T-helper 2 cell treated with Interferon-gamma antibody and Interleukin-4, amounts not matched to agents 5 μg/mL and 100 μg/mL, for 36 hours (primary cell): Measurements from ENCODE around the gene BACE2.
"Not testable (repeated sequence)": the region's sequence is repeated elsewhere in the genome, so short reads cannot be mapped to it uniquely, and the experiment has no call there.

ENCODE experiments used
- DNase-seq: peaks from one replicate; pipeline ENCODE4 v3.0.0; 2021; ENCODE audit warnings: low spot score
- H3K27ac Mint-ChIP-seq: one replicate; pipeline ENCODE4 v1.8.0; 2021; ENCODE audit warnings: mild to moderate bottlenecking, mixed read lengths
- H3K27me3 Mint-ChIP-seq: one replicate; pipeline ENCODE4 v1.8.0; 2021; ENCODE audit warnings: low read depth, mixed read lengths
- H3K36me3 Mint-ChIP-seq: one replicate; pipeline ENCODE4 v1.8.0; 2021; ENCODE audit warnings: low read depth, mixed read lengths
- H3K4me1 Mint-ChIP-seq: one replicate; pipeline ENCODE4 v1.8.0; 2021; ENCODE audit warnings: low read depth, mixed read lengths
- H3K4me3 Mint-ChIP-seq: one replicate; pipeline ENCODE4 v1.8.0; 2022; ENCODE audit warnings: mild to moderate bottlenecking, moderate library complexity, mixed read lengths
- H3K9me3 Mint-ChIP-seq: one replicate; pipeline ENCODE4 v1.8.0; 2021; ENCODE audit warnings: mixed read lengths

BACE2 gene

DNA sequence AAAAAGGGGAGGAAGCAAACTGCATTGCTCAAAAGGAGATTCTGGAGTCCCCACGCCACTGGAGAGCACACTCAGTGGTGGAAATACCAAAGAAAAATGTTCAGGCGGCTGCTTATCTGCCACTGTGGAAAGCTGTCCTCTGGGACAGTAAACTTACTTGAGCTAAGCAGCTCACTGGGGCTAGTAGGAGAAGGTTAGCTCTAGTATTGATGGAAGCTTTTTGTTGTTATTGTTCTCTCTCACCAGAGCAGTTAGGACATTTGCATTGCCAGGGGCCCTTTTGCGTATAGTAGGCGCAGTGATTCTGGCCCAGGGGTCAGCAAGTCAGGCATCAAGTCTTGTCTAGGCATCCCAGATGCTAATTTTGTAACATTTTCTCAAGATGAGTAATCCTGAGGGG, 15.6 kb downstream of the BACE2 start:
- H3K4me1 Mint-ChIP-seq: no peaks in the 10 kb centered on the region
- DNase-seq: no peak
- H3K4me3 Mint-ChIP-seq: no peak overlapping the region
- no peaks in the 10 kb centered on the region for H3K9me3 Mint-ChIP-seq
- no peak overlapping the region for H3K27ac Mint-ChIP-seq
- no peaks in the 10 kb centered on the region for H3K36me3 Mint-ChIP-seq
- peaks cover 2% of the 10 kb centered on the region for H3K27me3 Mint-ChIP-seq

DNA sequence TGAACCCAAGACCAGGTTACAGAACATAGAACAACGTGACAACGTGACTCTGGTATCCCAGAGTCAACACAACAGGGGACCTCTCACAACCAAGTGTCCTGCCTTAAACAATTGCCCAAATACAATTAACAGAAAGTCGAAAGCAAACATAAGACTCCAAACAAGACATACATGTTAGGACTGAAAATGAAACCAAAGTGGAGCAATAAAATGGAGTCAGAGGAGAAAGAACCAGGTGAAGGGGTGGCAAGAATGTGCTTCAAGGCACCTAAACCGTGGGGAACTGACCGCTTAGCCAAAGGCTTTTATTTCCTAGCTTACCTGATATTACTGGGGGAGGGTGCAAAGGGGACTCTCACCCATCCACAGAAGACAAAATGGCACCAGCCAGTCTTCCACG, 17.8 kb downstream of the BACE2 start:
- Mint-ChIP-seq H3K4me3 (no peak overlapping the region), H3K27ac (no peak overlapping the region), H3K9me3 (peaks cover 6% of the 10 kb centered on the region), H3K36me3 (no peaks in the 10 kb centered on the region), H3K4me1 (no peaks in the 10 kb centered on the region), H3K27me3 (peaks cover 2% of the 10 kb centered on the region)
- DNase-seq: no peak

DNA sequence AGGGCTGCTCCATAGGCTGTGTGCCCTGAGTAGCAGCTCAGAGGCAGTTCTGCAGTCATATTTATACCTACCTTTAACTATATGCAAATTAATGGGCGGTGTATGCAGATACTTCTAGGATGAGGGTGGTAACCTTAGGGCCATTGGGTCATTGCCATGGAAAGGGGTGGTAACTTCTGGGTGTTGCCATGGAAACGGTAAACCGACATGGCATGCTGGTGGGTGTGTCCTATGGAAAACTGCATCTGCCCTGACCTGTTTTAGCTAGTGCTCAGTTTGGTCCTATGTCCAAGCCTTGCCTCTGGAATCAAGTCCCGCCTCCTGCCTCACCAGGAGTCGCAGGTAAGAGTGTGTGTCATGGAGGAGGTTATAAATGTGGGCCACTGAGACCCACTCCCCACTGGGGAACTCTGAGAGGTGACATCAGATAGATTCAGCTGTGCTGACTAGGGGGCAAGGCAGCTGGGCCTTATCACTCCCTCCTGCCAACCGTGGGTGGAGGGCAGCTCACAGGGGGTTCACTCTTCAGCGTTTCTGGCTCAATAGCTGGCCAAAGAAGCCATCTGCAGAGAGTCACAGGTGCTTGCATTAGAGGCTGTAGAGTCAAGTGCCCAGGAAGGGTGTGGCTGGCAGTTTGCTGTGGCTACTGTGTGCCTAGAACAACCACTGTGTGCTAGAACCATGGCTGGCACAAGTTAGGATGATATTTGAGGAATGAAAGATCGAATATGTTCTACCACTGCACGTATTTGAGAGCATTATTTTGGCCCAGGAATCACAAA, 19.0 kb downstream of the BACE2 start:
- Mint-ChIP-seq H3K36me3 (no peaks in the 10 kb centered on the region), H3K4me1 (no peaks in the 10 kb centered on the region), H3K27ac (no peak overlapping the region), H3K27me3 (peaks cover 2% of the 10 kb centered on the region), H3K4me3 (no peak overlapping the region), H3K9me3 (peaks cover 6% of the 10 kb centered on the region)
- DNase-seq: no peak

DNA sequence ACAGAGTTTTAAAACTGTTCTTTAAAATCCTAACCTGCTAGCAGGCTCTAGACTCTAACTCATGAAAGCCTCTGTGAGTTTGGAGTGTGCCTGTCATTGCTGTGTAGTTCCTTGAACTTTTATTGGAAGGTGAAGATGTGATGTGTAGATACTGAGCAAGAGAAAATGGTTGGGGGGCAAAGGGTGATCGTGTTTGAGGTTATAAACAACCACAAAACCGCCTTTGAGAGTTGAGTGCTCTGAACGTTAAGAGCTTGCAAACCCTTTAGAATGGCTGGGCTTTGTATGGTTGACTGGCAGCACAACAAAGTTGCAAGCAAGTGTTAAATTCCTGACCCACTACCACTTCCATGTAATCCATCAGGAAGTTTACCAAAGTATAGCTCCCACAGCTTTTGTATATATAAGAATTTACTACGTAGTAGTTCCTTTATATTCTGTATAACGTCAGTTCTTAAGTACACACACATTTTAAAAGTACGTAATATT, 19.6 kb downstream of the BACE2 start:
- H3K36me3 Mint-ChIP-seq: no peaks in the 10 kb centered on the region
- H3K27me3 Mint-ChIP-seq: peaks cover 2% of the 10 kb centered on the region
- no peak for DNase-seq
- H3K4me3 Mint-ChIP-seq: no peak overlapping the region
- no peak overlapping the region for H3K27ac Mint-ChIP-seq
- H3K9me3 Mint-ChIP-seq: peaks cover 6% of the 10 kb centered on the region
- H3K4me1 Mint-ChIP-seq: no peaks in the 10 kb centered on the region

DNA sequence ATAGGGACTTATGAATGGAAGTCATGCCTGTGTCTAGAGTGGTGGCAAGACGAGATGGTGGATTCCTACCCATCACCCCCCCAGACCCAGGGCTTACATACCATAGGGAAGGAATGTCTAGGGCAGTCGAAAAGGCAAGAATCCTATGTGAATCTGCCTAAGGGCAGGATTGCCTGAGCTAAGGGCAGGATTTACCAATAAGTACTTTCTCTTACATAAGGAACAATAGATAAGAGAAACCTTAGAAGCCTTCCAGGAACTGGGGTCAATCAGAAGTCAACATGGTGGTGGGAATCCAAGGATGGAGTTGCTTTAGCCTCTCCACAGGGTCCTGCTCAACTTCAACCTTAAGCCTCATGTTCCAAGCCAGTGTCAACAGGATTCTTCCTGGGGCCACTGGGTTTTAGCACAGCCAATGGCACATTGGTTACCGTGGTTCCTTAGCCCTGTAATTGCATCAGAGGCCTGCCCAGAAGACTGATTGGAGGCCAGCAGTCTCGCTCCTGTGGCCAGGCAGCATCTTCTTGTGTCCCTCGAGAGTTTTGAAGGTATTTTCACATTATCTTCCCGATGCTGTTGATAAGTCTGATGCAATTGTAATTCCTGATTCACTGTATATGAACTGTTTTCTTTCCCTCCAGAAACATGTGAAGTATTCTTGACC, 20.7 kb downstream of the BACE2 start:
- no peaks in the 10 kb centered on the region for H3K4me1 Mint-ChIP-seq
- no peaks in the 10 kb centered on the region for H3K36me3 Mint-ChIP-seq
- H3K27ac Mint-ChIP-seq: no peak overlapping the region
- DNase-seq: no peak
- H3K4me3 Mint-ChIP-seq: no peak overlapping the region
- no peaks in the 10 kb centered on the region for H3K27me3 Mint-ChIP-seq
- peaks cover 6% of the 10 kb centered on the region for H3K9me3 Mint-ChIP-seq

DNA sequence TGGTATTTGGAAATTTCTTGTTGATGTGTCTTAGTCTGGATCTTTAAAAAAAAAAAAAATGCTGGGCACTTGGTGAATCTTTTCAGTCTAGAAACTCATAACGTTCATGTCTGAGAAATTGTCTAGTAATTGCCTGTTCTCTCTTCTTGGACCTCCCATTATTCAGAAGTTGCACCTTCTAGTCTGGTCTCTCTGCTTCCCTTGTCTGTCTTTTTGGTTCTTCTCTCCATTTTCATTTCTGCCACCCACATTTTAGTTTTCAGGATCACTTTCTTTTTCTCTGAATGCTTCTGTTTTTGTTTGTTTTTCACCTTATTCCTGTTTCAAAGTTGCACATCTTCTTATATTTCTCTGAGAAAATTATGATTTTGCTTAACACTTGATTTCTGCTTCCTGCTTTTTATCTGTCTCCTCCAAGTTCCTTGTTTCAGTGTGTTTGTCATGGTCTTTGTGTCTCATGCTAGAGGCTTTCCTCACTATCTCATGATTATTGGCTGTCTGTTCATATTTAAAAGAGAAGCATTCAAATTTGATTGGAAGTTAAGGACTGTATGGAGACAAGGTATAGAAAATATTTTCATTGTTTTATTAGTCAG, 21.3 kb downstream of the BACE2 start:
- Mint-ChIP-seq H3K9me3 (peaks cover 6% of the 10 kb centered on the region), H3K4me3 (no peak overlapping the region), H3K36me3 (no peaks in the 10 kb centered on the region), H3K4me1 (no peaks in the 10 kb centered on the region), H3K27ac (no peak overlapping the region), H3K27me3 (no peaks in the 10 kb centered on the region)
- no peak for DNase-seq

DNA sequence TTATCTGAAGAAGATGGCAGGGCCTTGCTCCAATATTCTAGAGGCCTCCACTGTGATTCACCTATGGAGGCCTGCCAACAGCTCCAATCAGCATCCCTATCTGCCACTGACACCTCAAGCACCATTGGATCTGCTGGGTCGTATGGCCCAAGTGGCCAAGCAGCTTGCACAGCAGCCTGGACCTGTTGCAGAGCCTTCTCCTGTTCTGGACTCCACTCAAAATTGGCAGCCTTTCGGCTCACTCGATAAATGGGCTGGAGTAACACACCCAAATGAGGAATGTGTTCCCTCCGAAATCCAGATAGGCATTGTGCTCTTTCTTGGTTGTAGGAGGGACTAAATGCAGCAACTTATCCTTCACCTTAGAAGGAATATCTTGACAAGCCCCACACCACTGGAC, 24.6 kb downstream of the BACE2 start:
- H3K36me3 Mint-ChIP-seq, H3K4me3 Mint-ChIP-seq, DNase-seq, H3K9me3 Mint-ChIP-seq, H3K4me1 Mint-ChIP-seq, H3K27me3 Mint-ChIP-seq, H3K27ac Mint-ChIP-seq: not testable (repeated sequence)

DNA sequence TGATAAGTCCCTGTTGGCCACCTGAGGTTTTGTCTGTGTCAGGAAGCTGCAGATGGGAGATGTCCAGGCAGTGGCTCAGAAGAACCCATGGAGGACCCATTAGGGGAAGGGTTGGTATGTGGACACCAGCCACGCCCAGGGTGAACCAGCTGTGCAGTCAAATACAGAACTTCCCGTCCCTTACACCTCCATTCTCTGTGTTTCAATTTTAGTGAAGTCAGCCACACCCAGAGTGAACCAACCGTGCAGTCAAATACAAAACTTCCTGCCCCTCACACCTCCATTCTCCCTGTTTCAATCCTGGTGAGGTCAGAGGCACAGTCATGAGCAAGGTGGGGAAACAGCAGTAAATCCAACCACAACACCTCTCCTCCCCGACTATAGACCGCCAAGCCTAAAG, 27.4 kb downstream of the BACE2 start:
- H3K36me3 Mint-ChIP-seq: no peaks in the 10 kb centered on the region
- H3K4me3 Mint-ChIP-seq: no peak overlapping the region
- peaks cover 4% of the 10 kb centered on the region for H3K4me1 Mint-ChIP-seq
- H3K9me3 Mint-ChIP-seq: no peaks in the 10 kb centered on the region
- no peak for DNase-seq
- peaks cover 2% of the 10 kb centered on the region for H3K27me3 Mint-ChIP-seq
- no peak overlapping the region for H3K27ac Mint-ChIP-seq

DNA sequence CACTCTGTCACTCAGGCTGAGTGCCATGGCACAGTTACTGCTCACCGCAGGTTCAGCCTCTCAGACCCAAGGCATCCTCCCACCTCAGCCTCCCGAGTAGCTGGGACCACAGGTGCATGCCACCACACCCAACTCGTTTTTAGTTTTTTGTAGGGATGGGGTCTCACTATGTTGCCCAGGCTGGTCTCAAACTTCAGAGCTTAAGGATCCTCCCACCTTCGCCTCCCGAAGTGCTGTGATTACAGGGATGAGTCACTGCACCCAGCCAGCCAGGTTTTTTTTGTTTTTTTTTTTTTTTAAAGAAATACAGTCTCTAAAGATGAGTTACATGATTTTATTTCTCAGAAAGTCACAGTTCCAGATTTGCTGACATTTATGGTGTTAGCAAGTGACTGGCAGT, 29.0 kb downstream of the BACE2 start:
- Mint-ChIP-seq H3K36me3 (no peaks in the 10 kb centered on the region), H3K4me1 (peaks cover 4% of the 10 kb centered on the region), H3K4me3 (no peak overlapping the region), H3K27me3 (peaks cover 2% of the 10 kb centered on the region), H3K27ac (no peak overlapping the region), H3K9me3 (no peaks in the 10 kb centered on the region)
- DNase-seq: no peak

DNA sequence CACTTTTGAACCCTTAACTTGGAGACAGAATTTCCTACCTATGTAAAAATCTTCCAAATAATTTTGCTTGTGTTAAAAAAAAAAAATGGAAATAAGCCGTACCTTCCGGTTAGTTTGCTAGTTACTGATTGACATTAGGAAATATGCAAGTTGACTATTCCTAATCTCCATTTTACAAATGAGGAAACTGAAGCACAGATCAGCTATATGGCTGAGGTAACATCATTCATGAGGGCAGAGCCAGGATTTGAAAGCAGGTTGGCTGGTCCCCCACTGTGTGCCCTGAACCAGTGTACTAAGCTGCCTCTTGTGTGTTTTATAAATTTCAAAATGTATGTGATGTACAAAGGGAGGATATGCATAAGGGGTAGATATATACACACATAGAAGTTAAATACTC, 29.6 kb downstream of the BACE2 start:
- no peaks in the 10 kb centered on the region for H3K9me3 Mint-ChIP-seq
- no peak overlapping the region for H3K4me3 Mint-ChIP-seq
- no peak for DNase-seq
- H3K36me3 Mint-ChIP-seq: no peaks in the 10 kb centered on the region
- H3K27ac Mint-ChIP-seq: no peak overlapping the region
- H3K4me1 Mint-ChIP-seq: peaks cover 4% of the 10 kb centered on the region
- H3K27me3 Mint-ChIP-seq: peaks cover 2% of the 10 kb centered on the region

DNA sequence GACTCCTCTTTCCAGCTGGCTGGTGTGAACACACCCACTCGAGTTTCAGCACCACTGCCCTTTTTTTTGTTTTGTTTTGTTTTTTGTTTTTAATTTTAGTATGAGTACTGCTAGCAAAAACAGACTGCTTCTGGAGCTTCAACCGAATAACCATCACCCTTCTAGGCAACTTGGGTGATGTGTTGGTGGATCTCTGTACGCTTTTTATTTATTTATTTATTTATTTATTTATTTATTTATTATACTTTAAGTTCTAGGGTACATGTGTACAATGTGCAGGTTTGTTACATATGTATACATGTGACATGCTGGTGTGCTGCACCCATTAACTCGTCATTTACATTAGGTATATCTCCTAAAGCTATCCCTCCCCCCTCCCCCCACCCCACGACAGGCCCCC, 30.7 kb downstream of the BACE2 start:
- not testable (repeated sequence) for H3K27ac Mint-ChIP-seq, H3K27me3 Mint-ChIP-seq, H3K4me1 Mint-ChIP-seq, H3K36me3 Mint-ChIP-seq, H3K4me3 Mint-ChIP-seq, DNase-seq, H3K9me3 Mint-ChIP-seq

DNA sequence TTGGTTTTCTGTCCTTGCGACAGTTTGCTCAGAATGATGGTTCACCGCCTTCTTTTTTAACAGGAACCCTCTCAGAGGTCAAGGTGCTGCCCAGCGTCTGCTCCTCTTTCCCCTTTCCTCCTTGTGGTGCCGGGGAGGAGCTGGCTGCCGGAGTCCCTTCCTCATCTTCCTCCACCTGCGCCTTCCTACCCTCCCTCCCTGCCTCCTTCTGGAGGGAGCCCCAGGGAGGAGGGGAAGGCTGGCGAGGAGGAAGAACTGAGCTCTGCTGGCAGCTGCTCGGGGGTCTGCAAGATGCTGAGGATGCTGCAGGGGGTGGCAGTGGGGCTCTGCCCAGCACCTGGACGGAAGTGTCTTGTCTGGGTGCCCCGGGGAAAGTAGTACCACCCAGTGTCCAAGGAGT, 31.2 kb downstream of the BACE2 start:
- Mint-ChIP-seq H3K36me3 (no peaks in the 10 kb centered on the region), H3K4me3 (no peak overlapping the region), H3K4me1 (peaks cover 4% of the 10 kb centered on the region), H3K27me3 (peaks cover 6% of the 10 kb centered on the region), H3K27ac (no peak overlapping the region), H3K9me3 (no peaks in the 10 kb centered on the region)
- no peak for DNase-seq

DNA sequence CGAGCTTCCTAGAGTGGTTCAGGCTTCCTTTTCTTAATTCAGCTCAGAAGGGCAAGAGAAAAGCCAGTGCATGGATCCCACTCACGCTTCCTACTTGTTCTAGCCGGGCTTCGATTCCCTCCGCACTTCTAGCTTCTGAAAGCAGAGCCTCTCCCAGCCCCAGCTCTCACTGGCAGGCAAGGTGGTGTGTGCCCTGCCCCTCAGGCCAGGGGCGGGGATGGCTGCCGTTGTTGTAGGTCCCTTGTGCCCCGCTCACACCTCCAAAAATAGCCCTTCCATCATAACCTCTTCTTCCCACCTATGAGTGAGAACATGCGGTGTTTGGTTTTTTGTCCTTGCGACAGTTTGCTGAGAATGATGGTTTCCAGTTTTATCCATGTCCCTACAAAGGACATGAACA, 31.6 kb downstream of the BACE2 start:
- Mint-ChIP-seq H3K27me3 (peaks cover 6% of the 10 kb centered on the region), H3K9me3 (no peaks in the 10 kb centered on the region), H3K27ac (no peak overlapping the region), H3K36me3 (no peaks in the 10 kb centered on the region), H3K4me1 (peaks cover 4% of the 10 kb centered on the region), H3K4me3 (no peak overlapping the region)
- DNase-seq: no peak

DNA sequence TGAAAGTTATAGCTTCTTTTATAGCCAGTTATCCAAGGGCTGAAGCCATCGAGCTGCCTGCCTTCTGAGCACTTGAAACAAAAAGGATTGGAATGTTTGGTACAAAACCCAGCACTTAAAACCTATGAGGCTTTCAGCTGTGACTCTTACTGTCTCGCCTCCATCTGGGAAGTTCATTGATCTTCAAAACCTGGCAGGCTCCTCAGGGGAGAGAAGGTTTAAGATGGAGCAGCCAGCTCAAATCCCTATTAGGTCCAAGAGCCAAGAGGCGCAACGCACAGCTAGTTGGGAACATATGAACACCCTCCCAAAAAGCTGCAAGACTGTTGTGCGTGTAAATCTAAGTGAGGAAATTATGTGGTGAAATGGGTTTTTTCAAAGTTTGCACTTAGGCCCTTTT, 33.4 kb downstream of the BACE2 start:
- DNase-seq: no peak
- Mint-ChIP-seq H3K9me3 (no peaks in the 10 kb centered on the region), H3K36me3 (no peaks in the 10 kb centered on the region), H3K4me3 (no peak overlapping the region), H3K27me3 (peaks cover 4% of the 10 kb centered on the region), H3K27ac (no peak overlapping the region), H3K4me1 (no peaks in the 10 kb centered on the region)
